ENCODE measurements around the gene CDH13.

DNA sequence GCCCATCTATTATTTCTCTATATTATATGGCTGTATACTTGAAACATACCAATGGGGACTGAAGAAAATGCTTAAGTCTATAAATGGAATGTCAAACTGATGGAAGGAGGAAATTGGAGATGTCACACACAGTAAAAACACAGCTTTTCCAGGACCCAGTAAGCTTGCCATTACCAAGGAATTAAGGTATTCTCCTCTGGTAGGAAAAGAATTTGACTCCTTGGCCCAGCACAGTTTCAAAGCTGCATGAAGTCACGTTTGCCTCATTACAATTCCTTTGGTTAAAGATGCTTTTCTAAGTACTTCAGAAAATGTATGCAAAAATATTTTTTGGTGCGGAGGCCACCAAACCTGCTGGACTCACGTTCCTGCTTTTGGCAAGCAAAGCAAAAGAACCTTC lies 48.5 kb downstream of the CDH13 start:
- TF ChIP-seq GATA2 (IDR thresholded peaks at IDR 0.05; ENCODE audit: low read depth, low read length): no peak
- no peak for TF ChIP-seq GATA3 (IDR thresholded peaks at IDR 0.05; ENCODE audit: low read depth, low read length)

All from SH-SY5Y (cell line).